ENCODE results near the gene ITK. TPM values are rescaled to one million over a fixed set of nuclear protein-coding genes. Genes with fewer than 3 reads are reported as not detected.
"Not testable (repeated sequence)": the region's sequence is repeated elsewhere in the genome, so short reads cannot be mapped to it uniquely, and the experiment has no call there.

The ITK gene
- total RNA-seq, 6 experiments from 2014 or later, result 0.35 to 1.2 (median 0.74) TPM

DNA sequence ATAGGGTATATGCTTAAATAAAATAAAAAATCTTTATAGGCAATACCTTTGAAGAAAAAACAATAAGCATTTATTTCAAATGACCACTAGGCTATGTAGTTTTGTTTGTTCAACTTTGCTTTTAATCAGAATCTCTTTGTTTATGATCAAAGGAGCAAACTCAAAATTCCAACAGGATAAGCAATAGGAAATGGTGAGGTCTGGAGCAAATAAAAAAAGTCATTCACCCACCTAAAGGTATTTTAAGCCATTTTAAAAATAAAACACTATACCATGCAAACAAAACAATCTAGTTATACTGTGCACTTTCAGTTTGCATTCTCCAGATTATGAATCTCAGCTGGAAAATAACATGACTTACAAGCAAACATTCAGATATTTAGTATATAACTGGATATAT, 50.0 kb downstream of the ITK start:
- H3K36me3 ChIP-seq, result no peaks in the 10 kb centered on the region
- ATAC-seq (no peak), DNase-seq (no peak)
- intact Hi-C loops (cut with DNase I), result no loop called here
- TF ChIP-seq POLR2A (IDR thresholded peaks at IDR 0.05), result no peak
- TF ChIP-seq, protein P1, sequence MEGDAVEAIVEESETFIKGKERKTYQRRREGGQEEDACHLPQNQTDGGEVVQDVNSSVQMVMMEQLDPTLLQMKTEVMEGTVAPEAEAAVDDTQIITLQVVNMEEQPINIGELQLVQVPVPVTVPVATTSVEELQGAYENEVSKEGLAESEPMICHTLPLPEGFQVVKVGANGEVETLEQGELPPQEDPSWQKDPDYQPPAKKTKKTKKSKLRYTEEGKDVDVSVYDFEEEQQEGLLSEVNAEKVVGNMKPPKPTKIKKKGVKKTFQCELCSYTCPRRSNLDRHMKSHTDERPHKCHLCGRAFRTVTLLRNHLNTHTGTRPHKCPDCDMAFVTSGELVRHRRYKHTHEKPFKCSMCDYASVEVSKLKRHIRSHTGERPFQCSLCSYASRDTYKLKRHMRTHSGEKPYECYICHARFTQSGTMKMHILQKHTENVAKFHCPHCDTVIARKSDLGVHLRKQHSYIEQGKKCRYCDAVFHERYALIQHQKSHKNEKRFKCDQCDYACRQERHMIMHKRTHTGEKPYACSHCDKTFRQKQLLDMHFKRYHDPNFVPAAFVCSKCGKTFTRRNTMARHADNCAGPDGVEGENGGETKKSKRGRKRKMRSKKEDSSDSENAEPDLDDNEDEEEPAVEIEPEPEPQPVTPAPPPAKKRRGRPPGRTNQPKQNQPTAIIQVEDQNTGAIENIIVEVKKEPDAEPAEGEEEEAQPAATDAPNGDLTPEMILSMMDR (IDR thresholded peaks at IDR 0.05), result no peak
- no peaks in the 10 kb centered on the region for H3K9me3 ChIP-seq
- no peak overlapping the region for H3K27ac ChIP-seq
- no peaks in the 10 kb centered on the region for H3K27me3 ChIP-seq
- H3K4me1 ChIP-seq, result no peaks in the 10 kb centered on the region
- H3K4me3 ChIP-seq, result no peak overlapping the region

DNA sequence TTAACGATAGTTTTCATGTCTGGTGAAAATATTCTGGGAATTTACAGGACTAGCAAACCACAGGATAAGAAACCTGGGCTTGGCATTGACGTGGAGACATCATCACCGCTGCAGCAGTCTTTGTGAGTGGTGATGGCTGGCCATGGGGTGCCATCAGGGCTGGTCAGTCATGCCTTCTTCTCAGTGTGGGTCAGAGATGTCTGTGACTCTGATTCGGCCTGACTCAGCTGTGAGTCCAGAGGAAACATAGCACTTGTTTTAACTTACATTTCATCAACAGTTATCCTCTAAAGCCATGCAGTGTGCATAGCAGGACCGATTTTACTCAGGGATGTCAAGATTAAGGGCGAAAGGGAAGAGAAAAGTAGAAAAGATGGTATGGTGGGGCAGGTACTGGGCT, 52.1 kb downstream of the ITK start:
- TF ChIP-seq POLR2A (IDR thresholded peaks at IDR 0.05), result no peak
- TF ChIP-seq, protein P1 (IDR thresholded peaks at IDR 0.05), result no peak
- no peak overlapping the region for H3K4me3 ChIP-seq
- no peak overlapping the region for H3K27ac ChIP-seq
- H3K9me3 ChIP-seq, result no peaks in the 10 kb centered on the region
- WGBS (ENCODE audit: insufficient coverage, low coverage, low lambda C conversion rate, missing lambda C conversion rate), result 56% methylated on average over 5 of the region's 6 CpGs
- H3K36me3 ChIP-seq, result no peaks in the 10 kb centered on the region
- DNase-seq, result no peak
- intact Hi-C loops (cut with DNase I), result no loop called here
- no peaks in the 10 kb centered on the region for H3K4me1 ChIP-seq
- no peak for ATAC-seq
- no peaks in the 10 kb centered on the region for H3K27me3 ChIP-seq

GRCh38 chr5:157233515-157233914, 52.9 kb downstream of the ITK start:
- H3K9me3 ChIP-seq, result no peaks in the 10 kb centered on the region
- H3K4me3 ChIP-seq, result no peak overlapping the region
- no peaks in the 10 kb centered on the region for H3K4me1 ChIP-seq
- TF ChIP-seq, protein P1 (IDR thresholded peaks at IDR 0.05), result no peak
- no peak for TF ChIP-seq POLR2A (IDR thresholded peaks at IDR 0.05)
- DNase-seq, result no peak
- 82% methylated on average over 3 of the region's 3 CpGs for WGBS (ENCODE audit: insufficient coverage, low coverage, low lambda C conversion rate, missing lambda C conversion rate)
- no peak for ATAC-seq
- H3K27ac ChIP-seq, result no peak overlapping the region
- H3K27me3 ChIP-seq, result no peaks in the 10 kb centered on the region
- intact Hi-C loops (cut with DNase I), result no loop called here
- no peaks in the 10 kb centered on the region for H3K36me3 ChIP-seq

DNA sequence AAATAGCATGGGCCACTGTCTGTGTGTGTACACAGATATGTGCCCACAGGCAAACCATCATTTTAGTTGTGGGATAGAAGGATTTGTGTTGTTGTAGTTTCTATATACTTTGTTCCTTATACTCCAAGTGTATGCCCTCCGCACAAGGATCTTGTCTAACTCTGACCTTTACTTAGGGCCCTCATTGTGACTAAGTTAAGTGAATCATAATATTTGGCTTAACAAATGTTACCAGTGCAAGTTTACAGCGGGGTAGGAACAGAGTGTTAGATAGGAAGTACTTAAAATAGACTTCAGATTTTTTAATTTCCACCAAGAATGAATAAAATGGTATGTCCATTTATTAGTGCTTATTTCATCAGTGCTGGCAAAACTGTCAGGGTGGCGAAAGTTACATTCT, 55.8 kb downstream of the ITK start:
- H3K27me3 ChIP-seq, result no peaks in the 10 kb centered on the region
- TF ChIP-seq, protein P1 (IDR thresholded peaks at IDR 0.05), result no peak
- no peak for TF ChIP-seq POLR2A (IDR thresholded peaks at IDR 0.05)
- WGBS (ENCODE audit: insufficient coverage, low coverage, low lambda C conversion rate, missing lambda C conversion rate), result 83% methylated on average over 3 of the region's 3 CpGs
- no peaks in the 10 kb centered on the region for H3K9me3 ChIP-seq
- no peaks in the 10 kb centered on the region for H3K36me3 ChIP-seq
- DNase-seq (no peak), ATAC-seq (no peak)
- intact Hi-C loops (cut with DNase I), result no loop called here
- no peak overlapping the region for H3K27ac ChIP-seq
- H3K4me3 ChIP-seq, result no peak overlapping the region
- no peaks in the 10 kb centered on the region for H3K4me1 ChIP-seq

DNA sequence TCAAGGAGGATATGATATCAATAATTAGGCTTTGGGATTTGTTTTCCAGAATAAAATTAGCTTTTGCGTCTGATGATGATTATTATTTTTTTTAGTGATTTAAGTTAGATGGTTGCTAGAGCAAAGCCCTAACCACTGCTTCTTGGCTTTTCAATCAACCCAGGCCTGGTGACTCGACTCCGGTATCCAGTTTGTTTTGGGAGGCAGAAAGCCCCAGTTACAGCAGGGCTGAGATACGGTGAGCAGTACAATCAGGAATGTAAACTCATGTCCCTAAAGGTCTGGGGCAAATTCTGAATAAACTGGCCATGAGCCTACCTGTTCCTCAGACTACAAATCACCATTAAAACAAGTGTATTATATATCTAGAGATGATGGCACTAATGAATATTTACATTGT, 60.8 kb downstream of the ITK start:
- Histone ChIP-seq H3K4me1 (no peaks in the 10 kb centered on the region), H3K4me3 (no peak overlapping the region), H3K27me3 (no peaks in the 10 kb centered on the region), H3K9me3 (no peaks in the 10 kb centered on the region), H3K36me3 (no peaks in the 10 kb centered on the region), H3K27ac (no peak overlapping the region)
- whole genome bisulfite sequencing (ENCODE audit: insufficient coverage, low coverage, low lambda C conversion rate, missing lambda C conversion rate), result 79% methylated on average over 4 of the region's 4 CpGs
- DNase-seq (no peak), ATAC-seq (no peak)
- intact Hi-C loops (cut with DNase I), result no loop called here
- TF ChIP-seq POLR2A (IDR thresholded peaks at IDR 0.05), result no peak
- TF ChIP-seq, protein P1 (IDR thresholded peaks at IDR 0.05), result no peak

- ATAC-seq, H3K4me3 ChIP-seq, H3K27ac ChIP-seq, H3K36me3 ChIP-seq, H3K27me3 ChIP-seq, DNase-seq, H3K9me3 ChIP-seq, H3K4me1 ChIP-seq: not testable (repeated sequence)
- intact Hi-C loops (cut with DNase I), result loop anchor here in 1 of 2 donors (5.0 kb wide), 1 partner anchor 78 kb away; no protein-coding TSS in a partner anchor
- WGBS (ENCODE audit: insufficient coverage, low coverage, low lambda C conversion rate, missing lambda C conversion rate), result 33% methylated on average over 3 of the region's 7 CpGs
Observed at GRCh38 chr5:157244704-157245103, 64.1 kb downstream of the ITK start.
